GM21423 (cell line): ENCODE measurements around the gene KCNQ4.
A peak's percentile ranks its signal among the peaks of the same experiment; 100 is the strongest.

Source experiments
- ATAC-seq: cut with Tn5 transposase; IDR thresholded peaks from one replicate; pipeline ENCODE4 v1.9.1; 2021; ENCODE audit warnings: mild to moderate bottlenecking, moderate library complexity; ENCODE audit not compliant: unreplicated experiment

Gene KCNQ4

DNA sequence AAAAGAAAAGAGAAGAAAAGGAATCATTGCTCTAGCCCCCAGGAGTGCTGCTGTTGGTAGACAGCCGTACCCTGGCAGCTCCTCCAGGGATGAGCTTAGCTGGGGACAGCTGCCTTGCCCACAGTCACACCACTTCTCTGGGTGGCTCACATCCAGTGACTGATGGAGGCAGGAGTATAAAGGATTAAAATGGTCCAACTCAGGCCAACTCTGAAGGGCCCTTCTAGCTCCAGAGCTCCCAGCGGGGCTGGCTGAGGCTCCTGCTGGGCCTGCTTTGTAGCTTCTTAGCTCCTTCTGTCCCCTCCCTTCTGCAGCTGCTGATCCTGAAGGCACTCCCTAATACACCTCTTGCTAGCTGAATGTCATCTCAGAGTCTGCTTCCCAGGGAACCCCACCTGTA is 74.2 kb downstream of the KCNQ4 start:
- ATAC-seq = no peak

DNA sequence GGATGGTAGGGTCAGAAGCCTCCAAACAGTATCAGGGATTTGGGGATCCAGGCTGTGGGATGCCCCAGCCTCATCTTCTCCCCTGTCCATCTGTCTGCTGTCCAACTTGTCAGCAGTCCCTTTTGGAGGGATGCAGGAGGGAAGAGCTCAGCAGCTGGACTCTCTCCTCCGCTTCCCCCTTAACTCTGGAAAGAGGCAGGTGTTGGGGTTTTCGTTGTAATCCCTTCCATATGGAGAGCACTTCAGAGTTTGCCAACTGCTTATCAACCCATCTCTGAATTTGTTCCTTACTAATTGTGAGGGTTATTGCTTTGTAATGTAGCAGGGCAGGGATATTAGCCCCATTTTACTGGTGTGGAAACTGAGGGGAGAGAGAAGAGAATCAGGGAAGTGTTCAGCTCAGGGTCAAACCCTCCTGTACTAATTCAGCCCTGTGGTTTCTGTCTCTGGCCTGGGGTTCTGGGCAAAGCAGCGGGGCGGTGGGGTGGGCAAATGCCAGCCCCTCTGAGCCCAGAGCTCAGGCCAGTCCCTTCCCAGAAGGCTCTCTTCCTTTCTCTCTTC is 75.3 kb downstream of the KCNQ4 start:
- ATAC-seq = no peak

DNA sequence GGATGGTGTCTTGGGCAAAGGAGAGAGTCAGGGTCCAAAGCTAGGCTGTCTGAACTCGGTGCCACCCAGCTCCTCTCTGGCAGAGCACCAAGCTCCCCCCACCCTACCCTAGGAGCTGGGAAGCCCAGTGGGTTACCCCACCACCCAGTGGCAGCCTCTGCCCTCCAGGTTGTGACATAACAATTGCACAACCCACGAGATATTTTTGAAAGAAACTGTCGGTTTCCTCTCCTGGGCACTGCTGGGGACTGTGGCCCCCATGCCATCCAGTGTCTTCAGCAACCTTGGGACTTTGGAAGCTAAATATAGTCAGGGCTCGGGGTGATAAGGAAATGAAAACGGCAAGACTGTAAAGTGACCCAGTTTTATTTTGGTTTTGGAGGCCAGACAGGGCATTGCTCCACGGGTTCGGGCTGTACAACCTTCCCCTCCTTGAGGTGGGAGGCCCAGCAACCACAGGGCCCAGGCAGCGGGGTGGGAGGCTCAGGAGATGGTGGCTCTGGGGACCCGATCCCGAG is 77.2 kb downstream of the KCNQ4 start:
- no peak for ATAC-seq

DNA sequence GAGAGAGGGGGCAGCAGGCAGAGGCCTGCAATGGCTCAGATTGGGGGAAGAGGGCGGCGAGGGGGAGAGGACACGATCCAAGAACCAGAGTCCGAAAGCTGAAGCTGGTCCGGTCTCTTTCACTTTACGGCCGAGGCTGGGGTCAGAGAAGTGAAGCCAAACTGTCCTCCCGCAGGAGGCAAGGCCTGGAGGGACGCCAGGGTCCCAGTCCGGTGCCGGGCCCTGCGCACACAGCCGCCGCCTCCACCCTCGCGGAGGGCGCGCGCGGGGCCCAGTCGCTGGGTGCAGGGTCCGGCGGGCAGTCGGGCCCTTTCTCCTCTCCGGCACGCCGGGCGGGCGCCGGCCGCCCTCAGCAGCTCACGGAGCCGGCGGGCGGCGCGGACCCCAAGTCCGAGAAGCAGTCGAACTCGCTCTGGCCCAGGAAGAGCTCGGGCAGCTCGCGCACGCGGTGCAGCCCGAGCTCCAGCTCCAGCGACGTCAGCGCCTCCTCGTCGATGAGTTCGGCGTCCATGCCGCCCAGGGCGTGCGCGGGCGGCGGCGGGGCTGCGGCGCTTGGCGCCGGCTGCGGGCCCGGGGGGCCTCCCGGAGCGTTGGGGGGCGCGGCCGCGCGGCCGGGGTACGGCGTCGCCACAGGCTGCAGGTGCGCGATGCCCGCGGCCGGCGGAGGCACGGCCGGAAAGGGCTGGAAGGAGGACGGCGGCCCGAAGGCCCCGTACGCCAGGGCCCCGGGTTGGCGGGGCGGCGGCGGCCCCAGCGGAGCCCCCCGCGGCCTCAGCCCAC is 77.8 kb downstream of the KCNQ4 start:
- ATAC-seq = no peak

DNA sequence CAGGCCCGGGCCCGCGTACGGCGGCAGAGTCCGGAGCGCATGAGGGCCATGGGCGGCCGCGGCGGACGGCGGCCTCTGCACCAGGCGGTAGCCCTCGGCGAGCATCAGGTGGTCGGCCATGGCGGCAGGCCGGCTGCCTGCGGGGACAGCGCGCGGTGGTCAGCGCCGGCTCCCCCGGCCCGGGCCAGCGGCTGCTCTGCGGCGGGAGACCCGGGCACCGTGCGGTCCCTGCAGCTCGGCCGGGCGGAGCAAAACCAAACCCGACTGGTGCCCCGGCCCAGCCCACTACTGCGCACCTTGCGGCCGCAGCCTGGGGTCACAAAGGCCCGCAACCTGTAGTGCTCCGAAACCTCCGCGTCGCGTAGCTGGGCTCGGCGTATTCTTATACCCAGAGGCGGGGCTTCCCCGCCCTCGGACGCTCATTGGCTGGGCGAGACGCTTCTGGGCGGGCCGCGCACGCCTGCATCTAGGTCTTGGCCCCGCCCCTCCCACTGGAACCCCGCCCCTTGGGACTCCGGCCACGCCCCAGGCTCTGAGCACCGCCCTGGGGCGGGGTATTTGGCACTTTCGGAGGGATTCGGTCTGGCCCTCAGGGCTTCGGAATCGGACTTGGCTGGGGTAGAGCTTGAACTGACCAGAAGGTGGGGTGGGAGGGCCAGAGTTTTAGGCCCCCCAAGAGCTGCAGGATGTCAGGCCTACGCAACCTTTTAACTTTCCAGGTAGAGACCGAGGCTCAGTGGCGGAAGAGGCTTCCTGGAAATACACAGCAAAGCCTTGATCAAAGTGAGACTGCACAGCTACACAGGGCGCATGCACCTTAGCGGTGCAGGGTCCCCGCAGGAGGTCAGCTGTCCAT is 78.6 kb downstream of the KCNQ4 start, which contains the start of gene CITED4:
CITED4 (minus strand) TSS at position 356 of the 856 bp plus-strand sequence; CDS start at position 120, 236 bp downstream.
- peak; percentile 87 for ATAC-seq

DNA sequence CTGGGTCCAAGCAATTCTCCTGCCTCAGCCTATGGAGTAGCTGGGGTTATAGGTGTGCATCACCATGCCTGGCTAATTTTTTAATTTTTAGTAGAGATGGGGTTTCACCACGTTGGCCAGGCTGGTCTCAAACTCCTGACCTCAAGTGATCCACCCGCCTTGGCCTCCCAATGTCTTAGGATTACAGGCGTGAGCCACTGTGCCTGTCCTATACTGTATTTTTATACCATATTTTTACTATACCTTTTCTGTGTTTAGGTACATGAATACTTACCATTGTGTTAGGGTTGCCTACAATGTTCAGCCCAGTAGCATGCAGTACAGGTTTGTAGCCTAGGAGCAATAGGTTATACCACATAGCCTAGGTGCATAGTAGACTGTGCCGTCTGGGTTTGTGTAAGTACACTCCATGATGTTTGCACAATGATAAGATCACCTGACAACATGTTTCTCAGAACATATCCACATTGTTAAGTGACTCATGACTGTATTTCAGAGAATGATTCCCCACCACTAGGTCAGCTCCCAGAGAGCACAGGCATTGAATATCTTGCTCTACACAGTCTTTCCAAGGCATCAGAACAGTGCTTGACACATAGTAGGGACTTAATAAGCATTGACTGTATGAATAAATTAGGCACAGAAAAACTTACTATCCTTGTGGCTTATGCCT is 84.6 kb downstream of the KCNQ4 start:
- ATAC-seq = no peak

DNA sequence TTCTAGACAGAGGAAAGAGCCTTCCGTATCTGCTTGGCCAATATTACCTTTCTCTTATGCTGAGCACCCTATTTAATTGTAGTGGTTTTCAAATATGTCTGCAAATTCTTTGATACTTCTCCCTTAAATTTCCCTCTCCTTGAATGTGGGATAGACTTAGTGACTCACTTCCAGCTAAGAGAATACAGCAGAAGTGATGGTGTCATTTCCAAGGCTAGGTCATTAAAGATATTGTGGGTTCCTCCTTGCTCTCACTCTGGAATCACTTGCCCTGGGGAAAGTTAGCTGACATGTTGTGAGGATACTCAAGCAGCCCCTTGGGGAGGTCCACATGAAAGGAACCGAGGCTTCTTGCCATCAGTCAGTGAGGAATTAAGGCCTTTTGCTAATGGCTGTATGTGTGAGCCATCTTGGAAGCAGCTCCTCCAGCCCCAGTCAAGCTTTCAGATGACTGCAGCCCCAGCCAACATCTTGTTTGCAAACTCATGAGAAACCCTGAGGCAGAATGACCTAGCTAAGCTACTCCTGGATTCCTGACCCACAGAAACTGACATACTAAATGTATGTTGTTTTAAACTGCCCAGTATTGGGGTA is 86.6 kb downstream of the KCNQ4 start:
- ATAC-seq = no peak

DNA sequence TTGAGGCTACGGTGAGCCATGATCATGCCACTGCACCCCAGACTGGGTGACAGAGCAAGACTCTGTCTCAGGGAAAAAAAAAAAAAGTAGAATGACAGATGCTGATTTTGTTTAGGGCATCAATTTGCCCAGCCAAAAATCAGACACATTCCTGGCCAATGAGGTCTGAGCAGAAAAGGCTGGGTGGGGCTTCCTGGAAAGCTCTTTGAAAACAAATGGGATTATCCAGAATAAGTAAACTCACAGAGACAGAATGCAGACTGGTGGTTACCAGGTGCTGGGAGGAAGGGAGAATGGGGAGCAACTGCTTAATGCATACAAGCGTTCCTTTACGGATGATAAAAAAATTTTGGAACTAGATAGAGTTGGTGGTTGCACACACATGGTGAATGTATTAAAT is 88.7 kb downstream of the KCNQ4 start:
- ATAC-seq = no peak

DNA sequence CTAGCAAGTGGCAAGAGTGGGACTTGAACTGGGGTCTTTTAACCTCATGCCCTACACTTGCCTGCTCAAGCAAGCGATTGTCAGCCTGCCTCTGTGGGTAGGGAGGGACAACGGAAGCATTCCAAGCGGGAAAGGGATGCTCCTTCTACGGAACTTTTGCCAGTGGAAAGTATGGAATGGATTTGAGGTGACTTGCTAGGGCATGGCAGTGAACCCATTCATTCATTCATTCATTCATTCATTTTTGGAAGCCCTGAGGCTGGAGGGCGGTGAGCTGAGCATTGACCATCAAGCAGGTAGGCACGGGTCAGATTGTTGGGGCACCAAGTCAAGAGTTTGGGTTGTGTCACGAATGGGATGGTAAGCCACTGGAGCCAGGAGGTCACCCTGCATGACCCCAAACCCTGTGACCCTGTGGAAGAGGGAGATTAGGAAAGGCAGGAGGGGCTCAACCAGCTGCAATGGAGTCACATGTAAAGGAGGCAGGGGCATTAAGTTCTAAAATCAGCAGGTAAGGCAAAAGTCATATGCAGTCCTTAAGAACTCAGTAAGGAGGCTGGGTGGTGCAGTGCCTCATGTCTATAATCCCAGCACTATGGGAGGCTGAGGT is 90.4 kb downstream of the KCNQ4 start:
- no peak for ATAC-seq

DNA sequence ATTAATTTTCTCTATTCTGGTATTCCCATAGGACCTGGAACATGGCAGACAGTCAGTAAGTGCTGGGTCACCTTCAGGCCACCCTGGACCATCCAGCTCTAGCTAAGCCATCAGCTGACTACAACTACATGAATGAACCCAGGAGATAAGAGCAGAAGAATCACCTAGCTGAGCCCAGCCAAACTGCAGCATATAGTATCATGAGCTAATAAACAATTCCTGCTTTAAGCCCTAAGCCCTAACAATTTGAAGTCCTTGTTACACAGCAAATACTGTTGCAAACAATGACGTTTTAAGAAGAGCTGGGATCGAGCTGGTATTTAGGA is 92.8 kb downstream of the KCNQ4 start:
- ATAC-seq = no peak

DNA sequence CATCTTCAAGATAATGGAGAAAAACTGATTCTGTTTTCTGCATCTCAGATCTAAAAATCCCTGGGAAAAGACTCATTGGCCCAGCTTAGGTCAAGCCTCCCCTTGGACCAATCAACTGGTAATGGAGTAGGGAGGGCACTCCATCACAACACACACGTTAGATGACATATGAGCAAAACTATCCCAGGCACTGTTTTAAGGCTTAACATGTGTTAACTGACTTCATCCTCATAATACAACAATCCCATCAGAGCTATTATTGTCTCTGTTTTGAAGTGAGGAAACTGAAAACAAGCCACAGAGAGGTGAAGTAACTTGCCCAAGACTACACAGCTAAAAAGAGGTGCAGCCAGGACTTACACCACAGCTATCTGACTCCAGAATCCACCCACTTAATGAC is 93.3 kb downstream of the KCNQ4 start:
- ATAC-seq = no peak

DNA sequence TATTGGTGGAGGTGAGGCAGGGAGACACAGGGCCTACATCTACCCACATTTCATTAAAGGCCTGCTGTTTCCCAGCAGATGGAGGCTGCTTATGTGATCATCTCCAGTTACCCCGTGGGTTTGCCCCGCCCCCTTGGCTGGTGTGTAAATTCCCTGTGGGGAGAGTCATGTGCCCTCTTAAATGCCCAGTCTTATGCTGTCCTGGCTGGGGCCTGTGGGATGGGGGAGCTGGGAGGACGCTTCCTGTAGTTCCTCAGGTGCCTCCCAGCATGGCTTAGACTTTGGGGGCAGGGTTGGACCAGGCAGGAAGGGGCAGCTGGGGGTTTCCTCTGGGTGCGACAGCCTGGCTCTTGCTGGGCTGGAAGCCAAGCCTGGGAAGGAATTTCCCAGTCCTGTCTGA is 94.1 kb downstream of the KCNQ4 start:
- no peak for ATAC-seq

DNA sequence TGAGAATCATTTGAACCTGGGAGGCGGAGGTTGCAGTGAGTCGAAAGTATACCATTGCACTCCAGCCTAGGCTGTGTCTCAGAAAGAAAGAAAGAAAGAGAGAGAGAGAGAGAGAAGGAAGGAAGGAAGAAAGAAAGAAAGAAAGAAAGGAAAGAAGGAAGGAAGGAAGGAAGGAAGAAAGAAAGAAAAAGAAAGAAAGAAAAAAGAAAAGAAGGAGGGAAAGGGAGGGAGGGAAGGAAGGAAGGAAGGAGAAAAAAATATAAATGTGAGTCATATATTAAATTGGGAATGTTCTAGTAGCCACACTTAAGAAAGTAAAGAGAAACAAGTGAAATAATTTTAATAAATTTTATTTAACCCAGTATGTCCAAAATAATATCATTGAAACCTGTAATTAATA is 95.3 kb downstream of the KCNQ4 start:
- ATAC-seq = no peak

DNA sequence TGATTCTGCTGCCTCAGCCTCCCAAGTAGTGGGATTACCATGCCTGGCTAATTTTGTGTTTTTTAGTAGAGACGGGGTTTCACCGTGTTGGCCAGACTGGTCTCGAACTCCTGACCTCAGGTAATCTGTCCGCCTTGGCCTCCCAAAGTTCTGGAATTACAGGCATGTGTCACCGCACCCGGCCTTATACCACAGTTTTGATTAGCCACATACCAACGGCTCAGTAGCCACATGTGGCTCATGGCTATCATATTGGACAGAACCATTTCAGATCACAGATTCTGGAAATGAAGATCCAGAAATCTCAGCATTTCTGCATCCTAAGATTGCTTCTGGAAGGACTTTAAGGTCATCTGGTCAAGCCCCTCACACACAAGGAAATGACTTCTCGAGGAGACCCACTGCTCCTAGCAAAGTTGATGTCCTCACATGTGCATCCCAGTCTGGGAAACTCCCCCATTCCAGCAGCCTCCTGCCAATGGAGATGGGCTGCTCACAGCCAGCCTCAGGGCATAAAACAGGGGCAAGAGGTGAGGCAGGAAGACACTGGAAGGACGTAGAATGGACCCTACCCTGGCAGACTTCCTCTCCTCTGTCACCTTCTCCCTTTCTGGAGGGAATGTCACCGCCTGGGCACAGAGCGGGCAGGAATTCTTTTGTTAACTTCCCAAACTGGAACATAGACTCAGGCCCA is 96.0 kb downstream of the KCNQ4 start:
- ATAC-seq = no peak

DNA sequence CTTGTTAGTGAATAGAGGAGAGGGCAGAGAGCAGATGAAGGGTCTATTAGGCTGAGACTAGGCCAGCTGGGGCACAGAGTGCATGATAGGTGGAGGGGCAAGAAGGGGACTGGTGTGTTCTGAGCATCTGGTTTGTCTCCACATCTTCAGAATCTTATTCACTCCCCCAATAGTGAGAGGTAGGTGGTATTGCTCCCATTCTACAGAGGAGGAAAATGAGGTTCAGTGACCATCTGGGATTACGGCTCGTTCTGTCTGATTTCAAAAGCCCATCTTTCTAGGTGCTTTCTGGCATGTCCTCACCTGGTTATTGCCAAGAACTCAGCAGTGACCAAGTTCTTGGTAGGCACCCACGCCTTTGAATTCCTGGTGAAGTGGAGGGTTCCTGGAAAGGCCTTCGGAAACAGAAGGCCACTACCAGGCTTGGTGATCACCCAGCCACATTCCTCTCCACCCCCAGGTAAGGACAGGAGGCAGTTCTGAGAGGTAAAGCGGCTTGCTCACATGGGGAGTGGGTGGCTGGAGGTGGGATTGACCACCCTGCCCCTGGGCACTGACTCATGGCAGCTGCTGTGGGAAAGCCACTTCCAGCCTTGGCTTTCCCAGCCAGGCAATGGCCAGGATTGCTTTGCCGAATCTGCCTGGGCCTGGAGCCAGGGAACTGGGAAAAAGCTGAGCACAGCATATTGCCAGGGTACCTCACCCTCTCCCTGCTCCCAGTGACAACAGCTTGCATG is 97.4 kb downstream of the KCNQ4 start:
- ATAC-seq = no peak

DNA sequence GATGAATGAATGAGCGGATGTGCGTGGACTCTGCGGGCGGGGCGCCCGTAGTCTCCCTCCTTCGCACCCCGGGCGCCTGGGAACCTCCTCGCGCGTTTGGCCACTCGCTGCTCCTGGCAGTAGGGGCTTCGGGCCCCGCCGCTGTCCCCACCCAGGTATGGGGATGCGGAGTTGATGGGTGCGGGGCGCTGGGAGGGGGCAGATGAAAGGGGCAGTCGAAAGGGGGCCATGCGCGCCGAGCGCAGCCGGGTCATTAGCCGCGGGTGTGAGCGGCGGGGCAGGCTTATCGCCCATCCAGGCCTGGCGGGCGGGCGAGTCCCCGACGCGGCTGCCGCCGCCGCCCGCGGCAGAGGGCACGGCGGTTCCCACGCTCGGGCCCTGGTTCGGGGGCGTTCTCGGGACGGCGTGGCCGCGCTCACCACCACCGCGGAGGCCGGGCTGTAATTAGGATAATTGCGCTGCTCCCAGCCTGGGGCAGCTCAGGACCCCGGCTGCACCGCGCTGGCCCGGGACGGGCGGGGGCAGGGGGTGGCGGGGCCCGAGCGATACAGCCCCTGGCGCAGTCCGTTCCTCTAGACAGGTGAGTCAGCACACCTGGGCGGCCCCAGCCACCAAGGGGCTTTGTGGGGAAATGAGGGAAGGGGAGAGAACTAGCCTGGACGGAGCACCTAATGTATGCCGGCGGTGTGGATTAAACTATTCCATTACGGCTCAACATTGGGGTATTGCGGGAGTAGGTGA is 100.6 kb downstream of the KCNQ4 start:
- ATAC-seq = no peak

DNA sequence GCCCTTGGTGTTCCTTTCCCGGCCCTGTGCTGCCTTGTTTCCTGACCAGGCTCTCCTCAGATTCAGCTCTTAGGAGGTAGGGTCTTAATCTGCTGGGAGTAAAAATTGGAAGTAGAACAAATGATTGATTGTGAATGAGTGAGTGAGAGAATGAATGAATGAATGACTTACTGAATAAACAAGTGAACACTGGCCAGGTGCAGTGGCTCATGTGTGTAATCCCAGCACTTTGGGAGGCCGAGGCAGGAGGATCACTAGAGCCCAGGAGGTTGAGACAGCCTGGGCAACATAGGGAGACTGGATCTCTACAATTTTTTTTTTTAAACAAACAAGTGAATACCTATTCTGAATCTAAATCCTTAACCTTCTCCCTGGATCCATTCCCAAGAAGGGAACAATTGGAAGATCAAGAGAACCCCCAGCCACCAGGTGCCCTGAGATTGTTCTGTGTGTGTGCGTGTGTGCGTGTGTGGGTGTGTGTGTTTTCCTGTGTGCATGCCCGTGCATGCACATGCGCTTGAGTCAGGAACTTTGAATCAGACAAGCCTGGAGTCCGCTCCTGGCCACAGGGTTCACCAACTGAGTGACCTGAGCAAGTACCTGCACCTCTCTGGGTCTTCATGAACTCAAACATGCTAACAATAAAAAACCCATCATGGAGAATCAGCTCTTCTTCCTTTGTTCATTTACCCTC is 102.9 kb downstream of the KCNQ4 start:
- ATAC-seq = no peak

DNA sequence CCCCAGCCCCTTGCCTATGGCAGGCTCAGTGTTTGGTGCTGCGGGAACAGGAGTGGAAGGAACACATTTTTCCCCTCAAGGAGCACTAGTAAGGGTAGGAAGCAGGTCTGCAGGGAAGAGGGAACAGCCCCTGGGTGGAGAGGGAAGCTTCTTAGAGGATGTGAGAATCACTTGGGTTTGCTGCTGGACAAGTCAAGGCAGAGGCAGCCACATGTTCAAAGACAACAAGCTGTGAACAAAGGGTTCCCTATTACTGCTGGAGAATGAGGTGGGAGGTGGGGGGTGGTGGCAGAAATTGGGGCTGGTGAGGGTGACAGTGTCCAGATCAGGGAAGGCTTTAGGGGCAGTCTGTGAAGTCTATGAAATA is 103.4 kb downstream of the KCNQ4 start:
- no peak for ATAC-seq
